ENCODE results near the gene MBD3L1.

GRCh38 chr19:8826371-8826770, 5.8 kb upstream of the MBD3L1 start:
- no peak for TF ChIP-seq CTCF (IDR thresholded peaks at IDR 0.05)
- TF ChIP-seq EZH2 (IDR thresholded peaks at IDR 0.05; ENCODE audit: borderline replicate concordance, insufficient read depth, low read depth, low read length, poor library complexity, severe bottlenecking) = no peak

Data from B cell (primary cell).